Measurements from ENCODE around the gene LPCAT1. TPM values are rescaled to one million over a fixed set of nuclear protein-coding genes. Genes with fewer than 3 reads are reported as not detected.

Gene LPCAT1
- total RNA-seq, 6 experiments from 2014 or later = 37.5 to 53.5 (median 44.1) TPM

DNA sequence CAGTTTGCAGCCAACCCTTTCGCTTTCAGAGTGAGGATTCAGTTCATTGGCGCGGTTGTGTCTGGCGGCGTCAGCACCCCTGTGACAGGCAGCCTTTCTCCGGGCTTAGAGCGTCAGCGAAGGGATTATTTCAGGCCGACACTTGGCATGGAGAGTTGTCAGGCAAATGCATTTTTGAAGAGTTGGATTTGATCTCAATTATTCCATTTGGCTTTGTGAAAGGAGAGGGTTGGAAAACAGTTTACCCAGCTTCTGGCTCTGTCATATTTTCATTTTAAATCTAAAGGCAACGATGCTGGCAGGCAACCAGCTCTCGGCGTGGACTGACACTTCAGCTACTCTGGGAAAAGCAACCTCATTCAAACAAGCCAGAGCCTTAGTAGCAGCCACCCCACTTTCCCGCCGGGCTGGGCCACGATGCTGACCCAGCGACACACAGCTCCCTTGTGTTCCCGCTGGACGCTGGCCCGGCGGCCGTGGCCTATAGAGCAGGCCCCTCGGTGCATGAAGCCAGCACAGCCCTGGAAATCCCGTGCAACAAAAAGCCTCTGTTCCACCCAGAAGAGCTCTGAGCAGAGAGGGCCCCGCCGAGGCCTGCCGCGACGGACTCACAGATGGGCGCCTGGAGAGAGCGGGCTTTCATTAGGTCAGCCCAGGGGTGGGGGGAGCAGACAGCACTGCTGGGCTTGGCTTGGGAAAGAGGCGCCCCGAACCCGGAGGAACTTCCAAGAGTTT, 28.9 kb upstream of the LPCAT1 start:
- no peak for DNase-seq
- no peaks in the 10 kb centered on the region for H3K9me3 Mint-ChIP-seq
- H3K4me1 Mint-ChIP-seq (ENCODE audit: low read depth) = peaks cover 18% of the 10 kb centered on the region
- peaks cover 52% of the 10 kb centered on the region for H3K27me3 Mint-ChIP-seq (ENCODE audit: insufficient read depth)
- H3K4me3 Mint-ChIP-seq = no peak overlapping the region
- H3K27ac Mint-ChIP-seq = no peak overlapping the region
- H3K36me3 Mint-ChIP-seq (ENCODE audit: low read depth) = no peaks in the 10 kb centered on the region
- TF ChIP-seq, protein P1, sequence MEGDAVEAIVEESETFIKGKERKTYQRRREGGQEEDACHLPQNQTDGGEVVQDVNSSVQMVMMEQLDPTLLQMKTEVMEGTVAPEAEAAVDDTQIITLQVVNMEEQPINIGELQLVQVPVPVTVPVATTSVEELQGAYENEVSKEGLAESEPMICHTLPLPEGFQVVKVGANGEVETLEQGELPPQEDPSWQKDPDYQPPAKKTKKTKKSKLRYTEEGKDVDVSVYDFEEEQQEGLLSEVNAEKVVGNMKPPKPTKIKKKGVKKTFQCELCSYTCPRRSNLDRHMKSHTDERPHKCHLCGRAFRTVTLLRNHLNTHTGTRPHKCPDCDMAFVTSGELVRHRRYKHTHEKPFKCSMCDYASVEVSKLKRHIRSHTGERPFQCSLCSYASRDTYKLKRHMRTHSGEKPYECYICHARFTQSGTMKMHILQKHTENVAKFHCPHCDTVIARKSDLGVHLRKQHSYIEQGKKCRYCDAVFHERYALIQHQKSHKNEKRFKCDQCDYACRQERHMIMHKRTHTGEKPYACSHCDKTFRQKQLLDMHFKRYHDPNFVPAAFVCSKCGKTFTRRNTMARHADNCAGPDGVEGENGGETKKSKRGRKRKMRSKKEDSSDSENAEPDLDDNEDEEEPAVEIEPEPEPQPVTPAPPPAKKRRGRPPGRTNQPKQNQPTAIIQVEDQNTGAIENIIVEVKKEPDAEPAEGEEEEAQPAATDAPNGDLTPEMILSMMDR (IDR thresholded peaks at IDR 0.05) = no peak

- Mint-ChIP-seq H3K36me3 (ENCODE audit: low read depth) (no peaks in the 10 kb centered on the region), H3K27me3 (ENCODE audit: insufficient read depth) (peaks cover 53% of the 10 kb centered on the region), H3K9me3 (no peaks in the 10 kb centered on the region), H3K4me3 (no peak overlapping the region), H3K27ac (no peak overlapping the region), H3K4me1 (ENCODE audit: low read depth) (peaks cover 18% of the 10 kb centered on the region)
- no peak for DNase-seq
- TF ChIP-seq, protein P1 (IDR thresholded peaks at IDR 0.05) = no peak
These were observed 27.9 kb upstream of the LPCAT1 start for GRCh38 chr5:1551426-1552301.

- H3K9me3 Mint-ChIP-seq = no peaks in the 10 kb centered on the region
- H3K27me3 Mint-ChIP-seq (ENCODE audit: insufficient read depth) = peaks cover 48% of the 10 kb centered on the region
- no peak overlapping the region for H3K27ac Mint-ChIP-seq
- TF ChIP-seq, protein P1 (IDR thresholded peaks at IDR 0.05) = no peak
- H3K4me3 Mint-ChIP-seq = no peak overlapping the region
- no peak for DNase-seq
- peaks cover 15% of the 10 kb centered on the region for H3K4me1 Mint-ChIP-seq (ENCODE audit: low read depth)
- no peaks in the 10 kb centered on the region for H3K36me3 Mint-ChIP-seq (ENCODE audit: low read depth)
These were observed 26.7 kb upstream of the LPCAT1 start for GRCh38 chr5:1550287-1551076.

GRCh38 chr5:1549475-1550030, 25.8 kb upstream of the LPCAT1 start:
- Mint-ChIP-seq H3K27me3 (ENCODE audit: insufficient read depth) (peaks cover 45% of the 10 kb centered on the region), H3K9me3 (no peaks in the 10 kb centered on the region), H3K36me3 (ENCODE audit: low read depth) (no peaks in the 10 kb centered on the region), H3K4me1 (ENCODE audit: low read depth) (peaks cover 6% of the 10 kb centered on the region; the same call in 1 of the 2 replicates), H3K4me3 (no peak overlapping the region), H3K27ac (no peak overlapping the region)
- no peak for DNase-seq
- TF ChIP-seq, protein P1 (IDR thresholded peaks at IDR 0.05) = no peak
